GM18909 (cell line): ENCODE results near the gene ATP2B2.

ENCODE experiments used
- ATAC-seq: cut with Tn5 transposase; IDR thresholded peaks from one replicate; pipeline ENCODE4 v1.9.1; 2021; ENCODE audit warnings: mild to moderate bottlenecking; ENCODE audit not compliant: unreplicated experiment, poor library complexity

ATP2B2 gene

DNA sequence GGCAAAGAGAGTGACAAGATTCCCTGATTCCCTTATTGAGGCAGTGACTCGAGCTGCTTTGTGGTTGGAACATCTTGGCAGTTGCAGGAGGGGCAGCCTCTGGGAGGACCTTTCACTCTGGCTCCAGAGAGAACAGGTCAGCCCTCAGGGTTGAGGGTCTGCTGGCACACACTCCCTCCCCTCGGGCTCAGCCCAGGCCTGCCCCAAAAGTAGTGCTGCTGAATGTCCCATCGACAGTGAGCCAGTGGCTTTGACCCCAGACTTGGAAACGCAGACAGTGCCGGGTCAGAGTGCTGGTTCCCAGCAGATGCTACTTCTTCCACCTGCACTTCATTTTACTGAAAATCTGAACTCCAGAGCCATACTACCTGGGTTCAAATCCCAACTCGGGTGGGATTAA lies 25.6 kb upstream of the ATP2B2 start:
- no peak for ATAC-seq

DNA sequence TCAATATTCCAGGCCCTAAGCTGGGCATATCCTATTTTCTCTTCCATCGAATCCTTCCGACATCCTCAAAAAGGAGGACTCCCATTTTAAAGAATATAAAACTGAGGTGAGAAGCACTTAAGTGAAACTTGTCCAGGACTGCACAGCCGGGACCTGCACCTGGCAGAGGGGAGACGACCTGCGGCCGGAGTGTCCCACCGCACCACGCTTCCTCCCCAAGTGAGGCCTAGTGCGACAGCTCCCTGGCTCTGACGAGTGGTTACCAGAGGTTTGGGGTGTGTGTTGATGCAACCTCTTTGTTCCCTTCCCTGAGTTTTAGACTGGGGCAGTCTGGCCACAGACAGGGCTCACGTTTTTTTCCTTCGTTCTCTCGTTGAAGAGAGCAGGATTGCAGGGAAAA lies 24.9 kb upstream of the ATP2B2 start:
- no peak for ATAC-seq

DNA sequence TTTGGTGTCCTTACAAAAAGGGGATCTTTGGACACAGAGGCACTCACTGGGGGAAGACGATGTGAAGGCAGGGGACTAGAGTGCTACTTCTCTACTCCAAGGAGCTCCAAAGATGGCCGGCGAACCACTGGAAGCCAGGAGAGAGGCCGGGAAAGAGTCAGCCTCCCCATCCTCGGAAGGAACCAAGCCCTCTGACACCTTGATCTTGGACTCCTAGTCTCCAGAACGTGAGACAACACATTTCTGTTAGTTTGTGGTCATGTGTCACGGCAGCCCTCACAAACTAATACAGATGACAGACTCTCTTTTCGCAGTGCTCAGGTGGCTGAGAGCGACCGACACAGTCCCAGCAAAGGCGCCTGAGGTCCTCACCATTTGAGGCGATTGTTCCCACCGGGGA lies 24.4 kb upstream of the ATP2B2 start:
- no peak for ATAC-seq

DNA sequence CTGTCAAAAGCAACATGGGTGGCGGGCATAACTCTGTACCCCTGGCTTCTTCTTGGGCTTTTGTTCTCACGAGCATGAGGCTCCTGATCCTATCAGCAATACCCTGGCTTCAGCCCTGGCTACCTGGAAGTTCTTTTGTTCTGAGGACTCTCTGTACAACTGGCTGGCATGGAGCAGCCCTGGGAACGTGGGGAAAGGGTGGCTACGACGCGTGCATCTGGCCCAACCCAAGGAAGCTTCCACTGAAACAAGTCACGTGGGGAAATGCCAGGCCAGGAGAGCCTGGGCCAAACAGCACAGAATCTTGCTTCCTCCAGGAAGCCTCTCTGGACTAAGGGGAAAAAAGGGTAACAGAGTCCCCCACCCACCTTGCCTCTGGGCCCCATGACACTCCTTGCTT lies 22.7 kb upstream of the ATP2B2 start:
- no peak for ATAC-seq

DNA sequence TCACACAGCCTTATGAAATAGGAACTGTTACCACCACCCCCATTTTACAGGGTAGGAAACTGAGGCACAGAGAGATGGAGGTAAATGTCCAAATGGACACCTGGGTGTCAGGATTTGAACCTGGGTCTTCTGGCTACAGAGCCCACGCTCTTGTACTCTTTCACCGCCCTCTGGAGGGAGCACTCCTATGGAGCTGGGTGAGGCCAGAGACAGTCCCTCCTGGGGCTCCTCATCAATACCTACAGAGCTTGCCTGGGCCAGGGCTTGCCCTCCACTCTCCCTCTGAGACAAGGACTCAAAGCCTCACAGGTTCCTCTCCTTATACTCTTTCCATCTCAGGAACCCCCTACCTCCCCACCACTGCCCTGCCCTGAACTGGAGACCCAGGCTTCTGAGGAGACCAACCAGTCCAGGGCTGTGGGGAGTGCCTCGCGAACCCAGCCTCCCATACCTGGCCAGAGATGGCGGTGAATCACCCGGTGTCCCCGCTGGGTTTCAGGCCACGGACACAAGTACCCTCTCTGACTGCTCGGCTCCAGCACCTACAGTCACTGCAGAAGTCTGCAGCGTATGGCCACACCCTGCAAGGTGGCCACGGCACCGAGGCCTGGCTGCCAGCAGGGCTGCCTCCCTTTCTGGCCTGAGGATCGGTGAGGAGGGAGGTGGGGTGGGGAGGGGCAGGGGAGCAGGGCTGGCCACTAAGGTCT lies 22.1 kb upstream of the ATP2B2 start:
- no peak for ATAC-seq

DNA sequence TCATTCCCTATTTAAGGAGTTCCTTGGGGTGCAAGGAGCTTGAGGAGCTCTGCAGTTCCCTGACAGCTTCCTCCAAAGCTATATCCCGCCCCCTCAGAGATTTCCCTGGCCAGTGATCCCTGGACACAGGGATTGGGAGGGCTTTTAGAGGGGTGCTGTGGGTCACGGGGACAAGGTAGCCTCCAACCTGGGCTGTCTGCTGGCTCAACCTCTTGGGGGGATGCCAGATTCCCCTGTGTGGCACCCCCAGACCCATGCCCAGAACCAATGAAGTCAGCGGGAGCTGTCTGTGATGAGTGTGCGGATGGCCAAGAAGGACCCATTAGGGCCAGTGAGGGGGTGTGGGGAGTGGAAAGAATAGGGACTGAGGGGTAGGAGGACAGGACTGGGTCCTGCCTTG lies 21.0 kb upstream of the ATP2B2 start:
- ATAC-seq = no peak

DNA sequence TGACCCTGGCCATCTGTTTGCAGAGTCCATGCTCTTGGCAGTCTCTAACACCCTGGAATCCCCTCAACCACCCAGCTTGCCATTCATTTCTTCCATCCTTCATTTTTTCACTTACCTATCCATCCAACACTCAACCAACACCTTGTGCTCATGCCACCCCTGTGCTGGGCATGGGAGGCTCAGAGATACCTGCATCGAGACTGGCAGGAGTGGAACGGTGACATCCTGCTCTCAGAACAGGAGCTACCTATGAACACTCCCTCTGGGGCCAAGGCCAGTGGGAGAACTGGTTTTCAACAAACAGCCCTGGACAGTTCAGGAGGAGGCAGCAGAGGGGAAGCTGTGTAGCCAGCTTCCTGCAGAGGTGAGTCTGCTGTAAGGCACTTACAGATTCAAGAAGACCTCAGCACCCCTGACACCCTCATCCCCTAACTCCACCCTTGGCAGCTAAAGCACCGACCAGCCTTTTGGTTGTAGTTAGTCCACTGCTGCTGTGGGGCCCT lies 19.5 kb upstream of the ATP2B2 start:
- no peak for ATAC-seq

DNA sequence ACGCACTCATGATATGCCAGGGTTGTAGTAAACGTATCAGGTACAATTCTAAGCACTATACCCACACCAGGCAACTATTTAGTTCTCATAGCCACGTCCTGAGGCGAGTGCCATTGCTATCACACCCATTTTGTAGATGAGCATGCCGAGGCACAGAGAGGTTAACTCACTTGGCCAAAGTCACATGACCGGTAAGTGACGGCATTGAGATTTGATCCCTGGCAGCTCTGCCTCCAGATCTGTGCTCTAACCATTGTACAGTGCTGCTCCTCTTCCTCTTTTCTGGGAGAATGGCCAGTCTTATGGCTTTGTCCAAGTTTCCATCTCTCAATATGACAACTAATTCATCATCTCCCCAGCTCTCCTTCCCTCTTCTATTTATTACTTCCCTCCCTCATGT lies 18.9 kb upstream of the ATP2B2 start:
- no peak for ATAC-seq

DNA sequence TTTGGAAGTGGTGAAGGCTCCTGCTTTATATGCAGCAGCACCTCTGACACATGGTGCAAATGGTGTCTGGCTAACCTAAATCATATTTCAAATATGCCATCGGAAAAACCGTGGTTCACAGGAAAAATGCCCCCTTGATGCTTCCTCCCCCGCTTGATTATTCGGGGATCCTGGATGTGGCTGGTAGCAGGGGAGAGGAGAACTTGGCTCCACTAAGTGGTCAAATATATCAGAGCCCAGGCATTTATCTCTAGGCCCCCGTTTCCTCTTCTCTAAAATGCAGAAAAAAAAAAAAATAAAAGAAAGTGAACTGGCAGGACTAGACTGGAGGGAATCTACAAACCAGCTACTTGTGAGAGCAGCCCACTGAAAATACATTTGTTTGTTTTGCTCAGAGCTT lies 18.2 kb upstream of the ATP2B2 start:
- ATAC-seq = no peak

DNA sequence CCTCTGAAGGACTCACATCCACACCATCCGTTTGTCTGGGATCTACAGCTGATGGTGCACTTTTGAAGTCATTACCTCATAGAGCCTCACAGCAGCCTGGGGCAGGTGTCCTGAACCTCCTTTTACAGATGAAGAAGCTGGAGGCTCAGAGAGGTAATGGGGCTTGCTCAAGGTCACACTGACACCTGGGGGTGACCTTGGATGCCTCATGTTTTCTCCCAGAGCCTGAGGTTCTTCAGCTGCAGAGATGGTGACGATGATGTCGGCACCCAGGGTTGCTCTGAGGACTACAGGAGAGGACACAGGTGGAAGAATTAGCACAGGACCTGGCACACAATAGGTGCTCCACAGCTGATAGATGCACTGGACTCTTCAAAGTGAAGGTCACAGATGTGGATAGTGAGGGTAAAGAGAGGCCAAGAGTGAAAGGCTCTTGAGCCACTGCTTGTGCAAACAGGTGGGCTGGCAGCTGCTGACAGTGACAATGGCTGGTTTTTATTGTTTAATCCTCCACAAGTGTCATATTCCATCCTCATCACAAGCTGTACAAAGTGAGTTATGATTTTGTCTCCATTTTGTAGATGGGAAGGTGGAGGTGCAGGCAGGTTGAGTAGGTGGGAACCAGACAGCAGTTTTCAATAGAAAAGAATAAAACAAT lies 17.4 kb upstream of the ATP2B2 start:
- no peak for ATAC-seq

DNA sequence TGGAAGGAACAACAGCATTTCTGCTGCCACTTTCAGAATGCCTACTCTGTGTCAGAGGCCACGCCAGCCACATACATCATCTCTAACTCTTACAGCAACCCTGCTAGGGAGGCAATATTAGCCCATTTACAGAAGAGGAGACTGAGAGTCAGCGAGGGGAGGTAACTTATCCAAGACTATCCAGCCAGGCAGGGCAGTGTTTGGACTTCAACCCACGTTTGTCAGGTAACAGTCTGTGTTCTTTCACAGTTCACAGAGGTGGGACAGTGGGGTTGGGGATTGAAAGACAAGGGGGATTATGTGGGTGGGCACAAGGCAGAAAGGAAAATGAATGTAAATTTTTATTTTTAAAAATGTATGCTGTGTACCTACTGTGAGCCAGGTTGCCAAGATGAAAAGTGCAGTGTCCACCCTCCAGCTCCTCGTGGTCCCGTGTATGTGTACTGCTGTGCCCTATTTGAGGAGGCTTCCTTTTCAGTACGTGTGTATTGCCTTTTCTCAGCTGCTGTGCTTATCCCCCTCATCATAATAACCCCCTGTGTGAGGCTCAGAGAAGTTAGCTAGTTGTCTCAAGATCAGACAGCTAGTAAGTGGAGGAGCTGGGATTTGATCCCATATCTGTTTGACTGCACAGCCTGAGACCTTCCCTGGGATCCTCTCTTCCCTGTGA lies 16.5 kb upstream of the ATP2B2 start:
- no peak for ATAC-seq

DNA sequence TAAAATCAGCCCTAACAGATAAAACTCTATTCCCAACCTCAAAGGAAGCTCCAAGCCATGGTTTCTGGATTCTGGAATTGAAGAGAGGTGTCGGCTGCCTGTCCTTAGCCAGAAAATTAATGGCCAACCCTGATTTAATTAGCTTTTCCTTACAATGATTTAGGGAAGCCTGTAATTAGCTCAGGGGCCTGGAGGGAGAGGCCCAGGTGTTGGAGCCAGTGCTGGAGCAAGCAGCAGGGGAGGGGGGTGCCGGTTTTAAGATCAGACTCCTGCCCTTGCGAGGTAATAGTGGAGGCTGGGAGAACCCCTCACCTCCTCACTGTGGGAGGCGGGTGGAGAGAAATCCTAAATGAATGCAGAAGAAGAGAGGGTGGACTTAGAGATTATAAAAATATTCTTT lies 14.7 kb upstream of the ATP2B2 start:
- no peak for ATAC-seq

DNA sequence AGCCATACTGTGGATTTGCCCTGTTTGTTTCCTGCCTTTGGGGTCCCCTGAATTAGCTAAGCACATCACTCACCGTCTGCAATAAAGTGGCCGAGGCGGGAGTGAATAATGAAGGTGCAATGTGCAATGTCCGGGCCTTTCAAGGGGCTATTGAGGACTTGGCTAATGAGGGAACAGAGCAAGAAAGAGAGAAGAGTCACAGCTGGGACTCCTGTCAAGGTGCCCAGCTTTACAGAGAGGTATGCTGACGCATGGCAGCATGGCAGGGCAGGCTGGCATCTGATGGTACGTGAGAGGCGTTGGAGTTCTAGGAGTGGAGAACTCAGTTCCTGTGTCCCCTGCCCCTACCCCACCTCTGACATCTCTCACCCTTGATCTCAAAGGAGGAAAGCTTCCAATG lies 13.8 kb upstream of the ATP2B2 start:
- no peak for ATAC-seq

DNA sequence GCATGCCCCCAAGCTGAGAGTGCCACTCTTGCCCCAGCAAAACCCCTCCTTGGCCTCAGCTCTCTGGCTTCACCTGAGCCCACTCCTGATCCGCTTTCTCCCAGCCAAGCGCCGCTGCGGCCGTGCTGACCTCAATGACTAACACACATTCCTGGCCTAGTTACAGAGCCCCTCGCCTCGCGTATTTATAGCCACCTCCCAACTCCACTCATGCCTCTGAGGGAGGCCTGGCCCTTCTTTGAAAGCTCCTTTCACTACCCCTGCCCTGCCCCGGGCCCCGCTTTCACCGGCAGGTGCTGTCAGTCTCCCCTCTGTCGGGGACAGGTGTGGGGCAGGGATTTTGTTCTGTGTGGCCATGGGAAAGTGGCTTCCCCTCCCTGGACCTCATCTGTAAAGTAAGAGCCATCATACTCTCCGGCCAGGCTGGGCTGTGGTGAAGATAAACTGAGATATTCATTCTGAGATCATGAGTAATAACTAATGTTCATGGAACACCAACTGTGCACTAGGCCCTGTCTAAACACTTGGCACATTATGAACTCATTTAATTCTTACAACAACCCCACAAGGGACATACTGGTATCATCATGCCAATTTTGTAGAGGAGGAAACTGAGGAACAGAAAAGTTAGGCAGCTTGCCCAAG lies 13.2 kb upstream of the ATP2B2 start:
- no peak for ATAC-seq

DNA sequence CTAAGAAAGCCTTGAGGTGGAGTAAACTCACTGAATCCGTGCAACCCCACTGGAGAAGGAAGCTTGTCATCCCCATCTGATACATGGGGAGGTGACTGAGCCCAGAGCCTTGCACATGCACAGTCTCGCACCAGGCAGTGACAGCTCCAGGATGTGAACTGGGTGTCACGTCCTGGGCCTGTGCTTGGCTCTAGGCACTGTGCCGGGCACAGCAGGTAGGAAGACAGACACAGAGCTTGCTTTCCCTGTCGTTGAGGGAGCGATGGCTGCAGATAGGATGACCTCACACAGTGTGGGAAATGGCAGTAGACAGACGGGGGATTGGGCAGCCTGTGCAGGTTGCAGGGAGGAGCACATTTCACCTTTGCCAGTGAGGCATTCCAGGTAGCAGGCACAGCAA lies 12.2 kb upstream of the ATP2B2 start:
- no peak for ATAC-seq

DNA sequence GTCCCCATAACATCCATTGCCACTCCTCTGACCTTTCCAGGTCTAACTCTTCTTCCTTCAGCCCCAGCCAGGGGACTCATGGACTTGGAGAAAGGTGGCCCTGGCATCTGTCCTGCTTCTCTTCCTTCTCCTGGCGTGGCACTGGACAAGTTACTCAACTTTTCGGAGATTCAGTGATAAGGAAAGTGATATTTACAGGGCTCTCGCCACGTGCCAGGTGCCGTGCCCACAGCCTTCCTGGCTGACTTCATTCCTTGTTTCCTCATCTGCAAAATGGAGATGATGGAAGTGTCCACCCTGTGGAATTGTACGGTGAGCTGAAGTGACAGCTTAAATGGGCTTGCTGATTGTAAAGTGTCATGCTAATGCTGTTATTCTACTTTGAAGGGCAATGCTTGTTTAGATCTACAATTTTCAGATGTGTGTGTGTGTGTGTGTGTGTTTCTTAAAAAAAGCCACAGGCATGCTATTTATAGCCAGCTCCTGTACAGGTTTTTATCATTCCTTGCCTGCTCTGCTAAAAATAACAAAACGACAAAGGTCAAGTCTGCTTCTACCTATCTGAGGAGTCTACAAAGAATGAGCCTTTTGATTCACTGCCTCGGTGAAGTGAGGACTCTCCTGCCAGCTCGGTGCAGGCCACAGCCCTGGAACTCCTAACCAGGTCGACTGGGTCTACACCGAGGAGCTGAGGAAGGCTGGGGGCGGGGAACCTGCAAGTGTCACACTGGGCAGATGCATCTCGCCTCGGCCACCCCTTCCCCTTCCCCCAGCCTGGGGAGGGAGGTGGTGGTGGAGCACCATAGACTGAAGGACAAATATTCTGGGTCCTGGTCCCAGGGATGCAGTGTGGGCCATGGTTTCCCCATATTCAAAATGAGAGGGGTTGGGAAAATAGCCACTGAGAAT lies 11.4 kb upstream of the ATP2B2 start:
- ATAC-seq = no peak

DNA sequence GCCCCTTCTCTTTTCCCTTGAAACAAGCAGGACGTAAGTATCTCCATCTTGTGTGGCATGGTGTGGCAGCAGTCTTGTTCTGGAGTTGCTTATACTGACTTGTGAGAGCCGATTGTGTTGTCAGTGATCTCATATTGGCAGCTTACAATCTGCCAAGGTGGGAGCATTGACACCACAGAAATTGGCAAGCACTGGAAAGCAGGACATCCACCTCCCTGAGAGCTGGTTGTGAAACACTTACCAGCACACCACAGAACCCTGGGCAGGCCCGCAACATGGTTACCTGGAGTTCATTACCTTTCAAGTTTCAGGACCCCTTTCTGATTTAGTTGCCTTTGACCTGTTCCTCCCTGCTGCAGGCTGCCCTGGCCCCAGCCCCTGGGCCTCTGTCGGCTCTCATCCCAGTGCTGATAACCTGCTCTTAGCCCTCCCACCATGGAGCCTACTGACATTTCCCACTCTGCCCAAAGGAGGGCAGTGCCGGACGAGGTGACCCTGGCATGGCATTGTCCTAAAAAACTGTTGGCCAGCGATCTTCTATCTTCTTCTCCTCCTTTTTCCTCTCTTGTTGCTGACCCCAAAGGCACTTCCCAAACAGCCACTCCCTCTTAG lies 10.6 kb upstream of the ATP2B2 start:
- ATAC-seq = no peak

DNA sequence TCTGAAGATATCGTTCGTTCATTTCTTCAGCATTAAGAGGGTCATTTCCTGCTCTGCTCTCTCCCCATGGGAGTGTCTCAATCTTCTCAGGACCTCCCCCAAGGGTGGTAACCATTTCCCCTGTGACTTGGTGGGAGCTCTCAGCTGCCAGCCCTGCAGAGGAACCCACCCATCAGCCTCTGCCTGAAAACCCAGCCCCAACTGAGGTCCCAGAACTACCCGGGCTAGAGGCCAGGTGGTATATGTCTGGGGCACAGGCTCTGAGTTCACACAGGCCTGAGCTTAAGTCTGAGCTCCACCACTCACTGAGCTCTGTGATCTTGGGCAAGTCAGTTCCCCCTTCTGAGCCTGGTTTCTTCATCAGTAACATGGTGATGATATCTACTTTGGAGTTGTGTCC lies 10.0 kb upstream of the ATP2B2 start:
- no peak for ATAC-seq

DNA sequence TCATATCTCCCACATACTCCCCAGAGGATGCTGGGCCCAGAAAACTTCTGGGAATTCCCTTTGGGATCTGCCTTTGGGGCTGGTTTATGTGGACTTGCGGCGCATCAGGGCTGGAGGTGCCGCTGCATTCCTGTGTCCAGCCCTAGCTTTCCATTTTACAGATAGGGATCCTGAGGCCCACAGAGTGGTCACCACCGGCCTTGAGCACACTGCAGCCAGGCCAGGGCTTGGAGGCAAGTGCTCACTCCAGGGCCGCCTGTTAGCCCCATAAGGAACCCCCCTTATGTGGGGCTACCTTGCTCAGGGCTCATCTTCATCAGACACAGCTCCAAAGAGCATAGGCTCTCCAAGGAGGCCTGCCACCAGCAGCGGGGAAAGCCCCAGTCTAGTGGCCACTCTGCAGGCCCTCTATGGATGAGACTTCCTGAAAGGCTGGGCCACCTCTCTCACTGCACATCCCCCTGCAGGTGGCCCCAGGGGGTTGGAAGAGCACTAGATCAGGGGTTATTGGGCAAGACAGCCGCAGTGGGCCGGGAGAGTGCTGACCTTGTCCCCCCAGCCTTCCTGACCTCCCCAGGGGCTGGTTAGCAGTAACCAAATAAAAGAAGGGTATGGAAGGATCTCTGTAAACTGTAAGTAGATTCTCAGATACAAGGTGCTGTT lies 9.2 kb upstream of the ATP2B2 start:
- no peak for ATAC-seq
